Fibroblast of lung (primary cell): ENCODE measurements around the gene SAP25. TPM values are rescaled to one million over a fixed set of nuclear protein-coding genes. Genes with fewer than 3 reads are reported as not detected.

Source experiments
- DNase-seq, 2 donors: peaks; one replicate each; pipeline versions ENCODE4 v3.0.0 to v3.0.0-alpha.2; 2010; ENCODE audit warnings: low read depth in 2 of 2
- H2AFZ ChIP-seq: 2 replicates; pipeline ENCODE4 v1.5.1; 2012; ENCODE audit warnings: low read length, control low read depth, inconsistent platforms
- H3K27ac ChIP-seq: 2 replicates; pipeline ENCODE4 v1.5.1; 2011; ENCODE audit warnings: low read length, control low read depth; ENCODE audit not compliant: insufficient read depth
- H3K27me3 ChIP-seq: 2 replicates; pipeline ENCODE4 v1.5.1; 2011; ENCODE audit warnings: mild to moderate bottlenecking, low read length; ENCODE audit not compliant: control insufficient read depth, insufficient read depth
- H3K36me3 ChIP-seq: 2 replicates; pipeline ENCODE4 v1.5.1; 2011; ENCODE audit warnings: low read length; ENCODE audit not compliant: control insufficient read depth, insufficient read depth
- H3K4me1 ChIP-seq: 2 replicates; pipeline ENCODE4 v1.5.1; 2011; ENCODE audit warnings: low read length; ENCODE audit not compliant: control insufficient read depth, insufficient read depth; ENCODE audit errors: extremely low read depth
- H3K4me2 ChIP-seq: 2 replicates; pipeline ENCODE4 v1.5.1; 2011; ENCODE audit warnings: low read length, control low read depth; ENCODE audit not compliant: insufficient read depth; ENCODE audit errors: extremely low read depth
- H3K4me3 ChIP-seq, 4 experiments: fragments of 200-600 bp in 1 of 4; sonication (generic) in 1 of 4; replicated peaks in 1 of 4; 2 replicates each; pipeline ENCODE4 v1.5.1; 2011 to 2016; ENCODE audit warnings: low read length in 4 of 4, low read depth in 3 of 4, mild to moderate bottlenecking in 3 of 4, control low read depth in 2 of 4, inconsistent platforms in 1 of 4, mixed read lengths in 1 of 4; ENCODE audit not compliant: insufficient read depth in 1 of 4; ENCODE audit errors: control extremely low read depth in 1 of 4
- H3K79me2 ChIP-seq: 2 replicates; pipeline ENCODE4 v1.5.1; 2012; ENCODE audit warnings: mild to moderate bottlenecking, low read length, inconsistent platforms; ENCODE audit not compliant: control insufficient read depth, insufficient read depth
- H3K9ac ChIP-seq: 2 replicates; pipeline ENCODE4 v1.5.1; 2011; ENCODE audit warnings: mild to moderate bottlenecking, low read length, control low read depth; ENCODE audit not compliant: insufficient read depth
- H3K9me3 ChIP-seq: 2 replicates; pipeline ENCODE4 v1.5.1; 2012; ENCODE audit warnings: low read depth, low read length; ENCODE audit not compliant: control insufficient read depth, insufficient read depth
- H4K20me1 ChIP-seq: 2 replicates; pipeline ENCODE4 v1.5.1; 2011; ENCODE audit warnings: low read length; ENCODE audit not compliant: control insufficient read depth, insufficient read depth; ENCODE audit errors: extremely low read depth
- CTCF ChIP-seq, 2 donors: IDR thresholded peaks in 1 of 2; conservative IDR thresholded peaks in 1 of 2; 1 replicate in 1 of 2; 2 replicates in 1 of 2; pipeline ENCODE4 v1.5.1; 2011 to 2012; ENCODE audit warnings: low read length in 2 of 2, control low read depth in 1 of 2, inconsistent platforms in 1 of 2, low read depth in 1 of 2, mild to moderate bottlenecking in 1 of 2
- EZH2 ChIP-seq: IDR thresholded peaks from 2 replicates; pipeline ENCODE4 v1.5.1; 2012; ENCODE audit warnings: low read length, control low read depth, mild to moderate bottlenecking; ENCODE audit errors: missing control alignments
- polyA plus RNA-seq, 2 donors: library from polyadenylated mRNA; depleted of rRNA in 1 of 2; stranded (reverse) in 1 of 2; unstranded in 1 of 2; fragments of >200 nt; gene quantifications; 2 replicates each; pipeline ENCODE4 v1.2.1, GENCODE V29; 2011 to 2012; ENCODE audit warnings: missing spikeins in 1 of 2
- total RNA-seq: library from RNA; depleted of rRNA; stranded (reverse); fragments of >200 nt; gene quantifications from 2 replicates; pipeline ENCODE4 v1.2.1, GENCODE V29; 2014

The SAP25 gene
- total and polyA plus RNA-seq, 2 donors (not counting 1 experiment from before 2014, with no cell fraction given) = 0.22 TPM; not detected in 1

- Histone ChIP-seq H4K20me1 (no peaks in the 10 kb centered on the region), H3K9me3 (no peaks in the 10 kb centered on the region), H3K4me2 (no peak overlapping the region), H3K79me2 (peaks cover 14% of the 10 kb centered on the region), H3K27me3 (no peaks in the 10 kb centered on the region), H2AFZ (no peak overlapping the region), H3K36me3 (peaks cover 55% of the 10 kb centered on the region), H3K4me1 (no peaks in the 10 kb centered on the region), H3K27ac (no peak overlapping the region), H3K4me3 (no peak overlapping the region), H3K9ac (no peak overlapping the region)
- TF ChIP-seq EZH2 = no peak
- TF ChIP-seq CTCF (conservative IDR thresholded peaks at IDR 0.05 in 1 of 2, IDR thresholded peaks at IDR 0.05 in 1 of 2; ENCODE audit: low read depth in 1 of 2, low read length in 2 of 2) = no peak
- no peak for DNase-seq
Observed at GRCh38 chr7:100577103-100577502, 3.4 kb upstream of the SAP25 start.

- H3K9ac ChIP-seq = no peak overlapping the region
- no peaks in the 10 kb centered on the region for H3K9me3 ChIP-seq
- H2AFZ ChIP-seq = no peak overlapping the region
- H3K36me3 ChIP-seq = peaks cover 50% of the 10 kb centered on the region
- H3K4me1 ChIP-seq = no peaks in the 10 kb centered on the region
- H3K27ac ChIP-seq = no peak overlapping the region
- no peak overlapping the region for H3K4me3 ChIP-seq
- no peaks in the 10 kb centered on the region for H4K20me1 ChIP-seq
- H3K4me2 ChIP-seq = no peak overlapping the region
- DNase-seq = no peak
- no peaks in the 10 kb centered on the region for H3K27me3 ChIP-seq
- TF ChIP-seq CTCF (conservative IDR thresholded peaks at IDR 0.05 in 1 of 2, IDR thresholded peaks at IDR 0.05 in 1 of 2; ENCODE audit: low read depth in 1 of 2, low read length in 2 of 2) (no peak), EZH2 (no peak)
- peaks cover 8% of the 10 kb centered on the region for H3K79me2 ChIP-seq
Observed at GRCh38 chr7:100576384-100576993, 2.8 kb upstream of the SAP25 start.

GRCh38 chr7:100575746-100576383, 2.2 kb upstream of the SAP25 start:
- H3K9me3 ChIP-seq = no peaks in the 10 kb centered on the region
- H3K4me2 ChIP-seq = no peak overlapping the region
- no peak overlapping the region for H3K4me3 ChIP-seq
- H2AFZ ChIP-seq = no peak overlapping the region
- DNase-seq = no peak
- no peaks in the 10 kb centered on the region for H3K27me3 ChIP-seq
- no peak overlapping the region for H3K9ac ChIP-seq
- H3K36me3 ChIP-seq = peaks cover 46% of the 10 kb centered on the region
- no peaks in the 10 kb centered on the region for H3K4me1 ChIP-seq
- TF ChIP-seq EZH2 (no peak), CTCF (conservative IDR thresholded peaks at IDR 0.05 in 1 of 2, IDR thresholded peaks at IDR 0.05 in 1 of 2; ENCODE audit: low read depth in 1 of 2, low read length in 2 of 2) (no peak)
- peaks cover 4% of the 10 kb centered on the region for H3K79me2 ChIP-seq
- no peak overlapping the region for H3K27ac ChIP-seq
- no peaks in the 10 kb centered on the region for H4K20me1 ChIP-seq
